Right forelimb (tissue), 1 donor: ENCODE measurements around the gene HMG20B.
"Not testable (repeated sequence)": the region's sequence is repeated elsewhere in the genome, so short reads cannot be mapped to it uniquely, and the experiment has no call there.

Experiments used
- DNase-seq: peaks from one replicate; pipeline ENCODE4 v3.0.0-alpha.2; 2018

HMG20B gene

DNA sequence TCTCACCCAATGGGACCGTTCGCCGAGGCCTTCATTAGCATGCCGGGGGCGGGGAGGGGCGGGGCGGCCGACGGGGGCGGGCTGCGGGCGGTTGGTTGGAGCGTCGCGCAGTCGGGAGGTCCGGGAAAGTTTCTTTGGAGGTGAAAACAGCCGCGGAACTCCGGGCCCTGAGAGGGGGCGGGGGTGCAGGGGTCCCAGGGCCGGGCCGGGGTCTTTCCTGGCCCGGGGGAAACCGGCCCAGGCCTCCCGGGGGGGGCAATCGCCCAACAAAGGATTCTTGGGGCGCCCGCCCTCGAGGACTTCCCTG, at the start of gene HMG20B:
TSS of gene HMG20B (plus strand) at position 90 of the 307 bp plus-strand sequence. CDS start 366 bp downstream, outside the sequence.
- DNase-seq: no peak

GRCh38 chr19:3523361-3524077, 49.2 kb upstream of the HMG20B start:
- no peak for DNase-seq

DNA sequence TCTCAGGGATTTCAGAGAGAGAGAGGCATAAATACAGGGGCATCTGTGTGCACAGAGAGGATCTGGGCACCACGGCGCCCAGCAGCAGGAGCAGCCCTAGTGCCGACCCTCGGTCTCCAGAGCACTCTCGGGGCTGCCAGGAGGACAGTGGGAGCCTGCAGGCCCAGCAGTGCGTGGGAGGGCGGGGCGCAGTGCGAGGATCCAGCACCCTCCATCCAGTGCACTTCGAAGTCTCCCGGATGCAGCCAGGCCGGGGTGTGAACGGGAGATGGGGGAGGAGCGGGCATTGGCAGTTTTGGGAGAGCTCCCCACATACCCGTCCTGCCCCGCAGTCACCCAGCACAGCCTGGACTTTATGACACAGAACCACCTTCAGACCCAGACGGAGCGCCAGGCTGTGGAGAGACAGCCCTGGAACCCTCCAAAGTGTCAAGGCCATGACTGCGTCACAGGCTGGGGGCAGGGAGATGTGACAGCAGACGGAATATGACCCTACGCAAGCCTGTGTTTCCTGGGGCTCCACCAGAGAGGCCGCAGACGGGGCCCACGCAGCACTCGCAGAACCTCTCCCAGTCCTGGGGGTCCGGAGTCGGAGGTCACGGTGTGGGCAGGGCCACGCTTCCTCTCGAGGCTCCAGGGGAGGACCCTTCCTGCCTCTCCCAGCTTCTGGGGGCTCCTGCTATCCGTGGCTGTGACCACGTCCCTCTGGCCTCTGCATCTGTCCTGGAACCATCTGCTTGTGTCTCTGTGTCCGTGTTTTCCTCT, 48.5 kb upstream of the HMG20B start:
- DNase-seq: no peak

DNA sequence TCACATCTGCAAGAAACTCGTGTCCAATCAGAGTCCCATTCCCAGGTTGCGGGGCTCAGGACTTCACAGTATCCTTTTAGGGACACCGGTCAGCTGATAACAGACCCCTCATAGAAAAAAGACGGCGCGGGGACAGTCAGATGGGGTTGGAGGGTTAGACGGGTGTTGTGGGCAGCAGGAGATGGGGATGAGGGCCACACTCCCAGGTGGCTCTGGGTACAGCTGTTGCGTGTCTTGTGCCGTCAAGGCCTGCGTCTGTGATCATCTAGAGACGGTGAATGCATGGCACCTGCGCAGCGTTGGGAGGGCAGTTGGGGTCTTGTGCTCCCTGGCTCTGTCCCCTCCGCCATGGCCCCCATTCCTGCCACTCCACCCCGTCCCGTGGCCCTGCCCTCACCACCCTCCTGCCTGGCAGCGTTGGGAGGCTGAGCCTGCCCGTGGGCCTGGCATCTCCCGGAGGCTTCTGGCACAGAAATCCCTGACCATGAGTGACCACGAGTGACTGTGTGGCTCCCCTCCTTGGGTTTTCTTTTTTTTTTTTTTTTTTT, 47.8 kb upstream of the HMG20B start:
- DNase-seq: no peak

- no peak for DNase-seq
These were observed 46.1 kb upstream of the HMG20B start for GRCh38 chr19:3526507-3527237.

GRCh38 chr19:3527238-3527910, 45.4 kb upstream of the HMG20B start:
- no peak for DNase-seq

- no peak for DNase-seq
These were observed 44.7 kb upstream of the HMG20B start for GRCh38 chr19:3528080-3528479.

DNA sequence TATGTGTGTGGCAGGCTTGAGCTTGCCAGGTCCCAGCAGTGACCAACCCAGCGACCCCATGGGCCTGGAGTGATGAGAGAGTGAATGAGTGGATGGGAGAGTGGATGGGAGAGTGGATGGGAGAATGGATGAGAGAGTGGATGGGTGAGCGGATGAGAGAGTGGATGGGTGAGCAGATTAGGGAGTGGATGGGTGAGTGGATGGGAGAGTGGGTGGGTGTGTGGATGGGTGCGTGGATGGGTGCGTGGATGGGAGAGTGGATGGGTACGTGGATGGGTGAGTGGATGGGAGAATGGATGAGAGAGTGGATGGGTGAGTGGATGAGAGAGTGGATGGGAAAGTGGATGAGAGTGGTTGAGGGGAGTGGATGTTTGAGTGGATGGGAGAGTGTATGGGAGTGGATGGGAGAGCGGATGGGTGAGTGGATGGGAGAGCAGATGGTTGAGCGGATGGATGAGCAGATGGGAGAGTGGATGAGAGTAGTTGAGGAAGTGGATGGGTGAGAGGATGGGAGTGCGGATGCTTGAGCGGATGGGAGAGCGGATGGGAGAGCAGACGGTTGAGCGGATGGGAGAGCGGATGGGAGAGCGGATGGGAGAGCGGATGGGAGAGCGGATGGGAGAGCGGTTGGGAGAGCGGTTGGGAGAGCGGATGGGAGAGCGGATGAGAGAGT, 44.1 kb upstream of the HMG20B start:
- no peak for DNase-seq

- not testable (repeated sequence) for DNase-seq
These were observed 43.4 kb upstream of the HMG20B start for GRCh38 chr19:3529299-3529698.

DNA sequence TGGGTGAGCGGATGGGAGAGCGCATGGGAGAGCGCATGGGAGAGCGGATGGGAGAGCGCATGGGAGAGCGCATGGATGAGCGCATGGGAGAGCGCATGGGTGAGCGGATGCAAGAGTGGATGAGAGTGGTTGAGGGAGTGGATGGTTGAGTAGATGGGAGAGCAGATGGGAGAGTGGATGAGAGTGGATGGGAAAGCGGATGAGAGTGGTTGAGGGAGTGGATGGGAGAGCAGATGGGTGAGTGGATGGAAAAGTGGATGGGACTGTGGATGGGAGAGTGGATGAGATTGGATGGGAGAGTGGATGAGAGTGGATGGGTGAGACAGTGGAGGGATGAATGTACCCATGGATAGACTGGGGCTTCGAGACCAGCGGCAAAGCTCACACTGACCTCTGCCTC, 42.4 kb upstream of the HMG20B start:
- DNase-seq: no peak

DNA sequence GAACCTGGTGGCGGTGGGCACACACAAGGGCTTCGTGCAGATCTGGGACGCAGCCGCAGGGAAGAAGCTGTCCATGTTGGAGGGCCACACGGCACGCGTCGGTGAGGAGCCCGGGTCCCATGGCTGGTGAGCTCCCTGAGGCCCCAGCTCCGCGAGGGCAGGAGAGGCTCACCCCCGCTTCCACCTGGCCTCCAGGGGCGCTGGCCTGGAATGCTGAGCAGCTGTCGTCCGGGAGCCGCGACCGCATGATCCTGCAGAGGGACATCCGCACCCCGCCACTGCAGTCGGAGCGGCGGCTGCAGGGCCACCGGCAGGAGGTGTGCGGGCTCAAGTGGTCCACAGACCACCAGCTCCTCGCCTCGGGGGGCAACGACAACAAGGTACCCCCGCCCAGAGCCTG, 41.0 kb upstream of the HMG20B start:
- no peak for DNase-seq

GRCh38 chr19:3532154-3532786, 40.5 kb upstream of the HMG20B start:
- DNase-seq: no peak

DNA sequence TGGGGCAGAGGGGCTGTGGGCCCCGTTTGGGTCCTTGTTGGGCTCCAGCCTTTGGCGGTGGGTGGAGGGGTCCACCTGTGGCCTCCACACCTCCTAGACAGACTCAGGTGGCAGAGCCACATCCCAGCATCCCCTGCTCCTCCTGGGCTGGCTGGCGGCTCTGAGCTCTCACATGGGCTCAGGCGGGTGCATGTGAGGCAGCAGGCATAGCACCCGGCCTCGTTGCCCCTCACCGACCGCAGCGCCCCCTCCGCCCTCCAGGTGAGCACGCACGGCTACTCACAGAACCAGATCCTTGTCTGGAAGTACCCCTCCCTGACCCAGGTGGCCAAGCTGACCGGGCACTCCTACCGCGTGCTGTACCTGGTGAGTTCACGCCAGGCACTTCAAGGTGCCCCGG, 39.7 kb upstream of the HMG20B start:
- DNase-seq: no peak

GRCh38 chr19:3533563-3534216, 39.1 kb upstream of the HMG20B start:
- no peak for DNase-seq

- DNase-seq: no peak
These were observed 38.1 kb upstream of the HMG20B start for GRCh38 chr19:3534375-3535234.

DNA sequence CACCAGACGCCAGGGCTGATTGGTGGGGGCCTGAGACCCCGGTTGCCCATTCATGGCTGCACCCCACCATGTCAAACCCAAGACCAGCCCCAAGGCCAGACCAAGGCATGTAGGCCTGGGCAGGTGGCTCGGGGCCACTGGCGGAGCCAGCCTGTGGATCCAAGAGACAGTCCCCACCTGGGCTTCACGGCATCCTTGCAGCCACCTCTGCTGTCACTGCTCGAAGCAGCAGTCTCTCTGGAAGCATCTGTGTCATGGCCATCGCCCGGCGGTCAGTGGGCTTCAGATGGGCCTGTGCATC, 37.6 kb upstream of the HMG20B start:
- no peak for DNase-seq

- no peak for DNase-seq
These were observed 37.2 kb upstream of the HMG20B start for GRCh38 chr19:3535563-3535965.

GRCh38 chr19:3535981-3536380, 36.8 kb upstream of the HMG20B start:
- no peak for DNase-seq

DNA sequence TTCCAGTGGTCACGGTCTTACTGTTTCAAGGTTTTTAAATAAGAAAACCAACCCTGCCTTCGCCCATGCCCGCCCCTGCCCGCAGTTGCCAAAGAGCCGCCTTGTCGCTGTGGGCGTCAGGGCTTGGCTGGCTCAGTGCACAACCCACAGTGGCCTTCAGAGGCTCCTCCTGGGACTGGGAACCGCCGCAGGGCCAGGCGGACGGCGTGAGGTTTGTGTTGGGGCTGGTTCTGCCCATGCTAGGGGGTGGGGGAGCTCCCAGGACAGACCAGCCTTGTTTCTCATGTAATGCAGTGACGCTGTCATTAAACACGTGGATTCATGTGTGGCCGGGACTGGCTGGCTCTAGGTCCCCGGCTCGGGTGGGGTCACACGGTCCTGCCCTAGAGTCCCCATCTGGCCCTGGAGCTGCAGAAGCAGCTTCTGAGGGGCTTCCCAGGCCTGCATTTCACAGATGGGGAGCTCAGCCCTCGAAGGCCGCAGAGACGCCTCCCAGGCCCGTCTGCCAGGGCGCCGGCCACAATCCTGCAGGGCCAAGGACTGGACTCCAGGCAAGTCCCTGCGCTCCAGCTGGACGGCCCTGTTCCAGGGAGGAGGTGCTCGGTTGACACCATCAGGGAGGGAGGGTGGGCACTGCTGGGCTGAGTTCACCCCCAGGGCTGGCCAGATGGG, 36.2 kb upstream of the HMG20B start:
- DNase-seq: peak; percentile 67

DNA sequence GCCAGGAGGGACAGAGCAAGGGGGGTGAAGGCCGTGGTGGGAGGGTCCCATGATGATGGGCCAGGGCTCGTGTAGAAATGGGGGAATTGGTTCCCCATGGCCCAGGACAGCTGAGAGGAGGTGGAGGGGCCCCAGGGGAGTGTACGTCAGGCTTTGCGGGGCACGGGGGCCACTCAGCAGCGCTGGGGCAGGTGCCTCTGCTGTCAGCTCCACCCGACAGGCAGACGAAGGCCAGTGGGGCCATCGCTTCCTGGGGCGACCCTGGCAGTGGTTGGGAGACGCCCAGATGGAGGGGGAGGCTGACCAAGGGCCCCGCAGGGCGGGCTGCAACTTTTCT, 35.7 kb upstream of the HMG20B start:
- DNase-seq: no peak
